H7 (cell line): ENCODE data around the gene INO80C. TPM values are rescaled to one million over a fixed set of nuclear protein-coding genes. Genes with fewer than 3 reads are reported as not detected.
"Not testable (repeated sequence)": the region's sequence is repeated elsewhere in the genome, so short reads cannot be mapped to it uniquely, and the experiment has no call there.

Experiments
- DNase-seq: peaks from one replicate; pipeline ENCODE4 v3.0.0; 2012
- H3K27me3 ChIP-seq: 2 replicates; pipeline ENCODE4 v1.6.0; 2011; ENCODE audit warnings: mild to moderate bottlenecking, low read length; ENCODE audit not compliant: control insufficient read depth, insufficient read depth
- H3K36me3 ChIP-seq: replicated peaks from 2 replicates; pipeline ENCODE4 v1.5.1; 2011; ENCODE audit warnings: low read length; ENCODE audit not compliant: control insufficient read depth, insufficient read depth
- H3K4me3 ChIP-seq: 2 replicates; pipeline ENCODE4 v1.5.1; 2011; ENCODE audit warnings: low read depth, mild to moderate bottlenecking, control low read depth, low read length, moderate library complexity; ENCODE audit not compliant: insufficient read depth
- total RNA-seq: library from RNA; depleted of rRNA; stranded (reverse); fragments of >200 nt; shearing (Covaris generic); gene quantifications from 2 replicates; pipeline ENCODE4 v1.2.3, GENCODE V29; 2014

INO80C gene
- total RNA-seq, 1 experiment from 2014 or later = 18.0 TPM

DNA sequence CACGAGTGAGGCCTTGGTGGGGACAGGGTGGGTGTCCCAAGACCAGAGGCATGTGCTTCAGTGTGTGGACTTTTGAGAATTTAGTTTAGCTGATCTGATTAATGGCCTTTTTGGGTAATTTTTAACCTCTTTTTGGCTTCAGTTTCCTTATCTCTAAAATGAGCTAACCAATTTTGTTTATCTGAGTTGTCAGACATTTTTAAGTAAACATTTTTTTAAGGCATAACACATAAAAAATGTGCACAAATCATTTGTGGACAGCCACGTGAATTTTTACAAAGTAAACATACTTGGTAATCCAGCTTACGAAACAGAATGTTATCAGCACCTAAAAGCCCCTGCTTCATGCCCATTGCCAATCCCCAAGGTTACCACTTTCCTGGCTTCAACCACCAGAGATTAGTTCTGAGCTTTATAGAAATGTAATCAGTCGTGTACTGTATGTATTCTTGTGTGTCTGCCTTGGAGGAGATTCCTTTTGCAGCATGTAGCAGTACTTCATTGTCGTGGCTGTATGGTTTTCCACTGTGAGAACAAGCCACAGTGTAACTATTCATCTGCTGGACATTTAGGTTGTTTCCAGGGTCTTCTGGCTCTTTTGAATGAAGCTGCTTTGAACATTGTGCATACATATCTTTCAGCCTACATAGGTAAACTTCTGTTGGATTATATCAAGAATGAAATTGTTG is 8.4 kb upstream of the INO80C start:
- Histone ChIP-seq H3K27me3 (no peaks in the 10 kb centered on the region), H3K4me3 (no peak overlapping the region), H3K36me3 (no peaks in the 10 kb centered on the region)
- DNase-seq = no peak

DNA sequence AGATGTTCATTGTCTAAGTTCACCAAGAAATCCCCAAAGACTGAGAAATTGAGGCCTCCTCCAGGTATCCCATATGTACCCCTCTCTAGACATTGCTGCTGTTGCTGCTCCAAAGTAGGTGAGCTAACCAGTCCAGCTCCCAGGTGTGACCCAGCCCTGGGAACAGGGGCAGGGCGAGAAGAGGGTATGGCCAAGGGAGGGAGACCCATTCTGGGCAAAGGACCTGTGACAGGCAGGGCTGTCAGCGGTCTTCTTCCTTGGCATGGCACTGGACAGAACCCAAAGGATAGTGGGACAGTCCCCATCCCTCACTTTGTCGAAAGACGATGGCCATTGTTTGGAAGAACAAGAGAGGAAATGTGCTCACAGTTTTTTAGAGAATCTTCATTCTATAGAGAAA is 7.2 kb upstream of the INO80C start:
- Histone ChIP-seq H3K27me3 (no peaks in the 10 kb centered on the region), H3K4me3 (no peak overlapping the region), H3K36me3 (no peaks in the 10 kb centered on the region)
- DNase-seq = no peak

DNA sequence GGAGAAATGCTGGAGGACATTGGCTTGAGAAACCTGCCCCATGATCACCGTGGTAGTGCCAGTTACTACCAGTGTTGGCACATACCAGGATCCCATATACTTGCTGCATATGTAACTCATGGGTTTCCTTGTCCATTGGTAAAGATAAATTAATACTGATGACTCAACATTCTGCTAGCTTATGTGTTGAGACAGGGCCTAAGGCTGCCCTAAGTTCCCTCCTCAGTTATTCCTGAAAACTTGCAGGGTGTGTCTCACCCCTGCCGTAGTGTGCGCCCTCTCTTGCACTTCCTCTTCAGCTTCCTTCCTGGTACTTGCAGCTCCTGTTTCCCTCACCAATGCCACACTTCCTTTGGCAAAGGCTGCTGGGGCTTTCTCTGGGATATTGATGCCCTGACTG is 4.3 kb upstream of the INO80C start:
- no peak for DNase-seq
- Histone ChIP-seq H3K4me3 (no peak overlapping the region), H3K27me3 (no peaks in the 10 kb centered on the region)

DNA sequence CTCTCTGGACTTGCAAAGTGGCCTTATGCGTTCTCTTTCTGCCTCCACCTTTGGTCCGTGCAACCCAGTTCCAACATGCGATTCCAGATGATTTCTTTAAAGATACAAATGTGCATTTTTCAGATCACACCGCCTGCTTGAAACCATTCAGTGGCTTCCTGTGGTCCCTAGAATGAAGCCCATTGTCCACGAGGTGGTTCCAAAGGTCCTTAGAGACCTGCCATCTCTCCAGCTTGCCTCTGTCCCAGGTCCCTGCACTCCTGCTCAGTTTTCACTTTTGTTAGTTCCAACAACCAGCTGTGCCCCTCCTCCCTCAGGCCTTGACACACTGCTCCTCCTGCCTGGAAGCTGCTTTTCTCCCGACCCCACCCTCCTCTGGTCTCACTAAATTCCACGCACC is 3.6 kb upstream of the INO80C start:
- no peak for DNase-seq
- Histone ChIP-seq H3K36me3 (no peaks in the 10 kb centered on the region), H3K27me3 (no peaks in the 10 kb centered on the region), H3K4me3 (no peak overlapping the region)

More for the DNA sequence above, 4.3 kb upstream of the INO80C start:
- no peaks in the 10 kb centered on the region for H3K36me3 ChIP-seq

DNA sequence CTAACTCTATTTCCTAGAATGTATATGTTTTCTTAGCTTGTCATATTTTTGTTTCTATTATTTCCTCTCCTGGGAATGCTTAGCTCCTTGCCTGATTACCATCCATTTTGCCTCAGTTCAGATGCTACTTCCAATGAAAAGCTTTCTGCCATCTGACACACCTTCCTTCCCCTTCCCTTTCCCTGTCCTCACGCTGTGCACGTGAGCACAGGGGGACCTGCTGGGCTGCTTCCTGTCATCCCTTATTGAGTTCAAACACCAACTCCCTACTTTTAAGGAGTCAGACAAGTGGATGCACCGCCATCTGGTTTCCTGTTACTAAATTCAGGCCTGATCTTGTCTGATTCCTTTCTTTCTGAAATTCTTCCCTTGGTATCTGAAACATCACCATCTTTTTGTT is 2.4 kb upstream of the INO80C start:
- no peaks in the 10 kb centered on the region for H3K27me3 ChIP-seq
- DNase-seq = peak; percentile 21
- H3K4me3 ChIP-seq = no peak overlapping the region
- no peaks in the 10 kb centered on the region for H3K36me3 ChIP-seq

DNA sequence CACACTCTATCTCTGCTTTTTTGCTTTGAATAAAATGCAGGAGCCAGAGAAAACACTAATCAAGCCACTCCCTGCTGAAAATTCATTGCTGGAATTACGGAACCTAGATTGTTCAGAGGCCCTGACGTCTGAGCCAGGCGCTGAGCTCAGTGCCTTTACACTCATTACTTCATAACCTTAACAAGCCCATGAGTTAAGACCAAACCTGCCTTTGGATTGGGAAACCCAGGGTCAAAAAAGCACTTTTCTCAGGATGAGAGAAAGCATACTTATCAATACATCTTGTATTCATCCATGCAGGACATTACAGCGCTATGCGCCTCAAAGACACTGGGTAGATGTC is 762 bp downstream of the INO80C start:
- H3K4me3 ChIP-seq = peak overlapping the region; percentile 65
- no peaks in the 10 kb centered on the region for H3K27me3 ChIP-seq
- no peaks in the 10 kb centered on the region for H3K36me3 ChIP-seq
- peak; percentile 9 for DNase-seq

DNA sequence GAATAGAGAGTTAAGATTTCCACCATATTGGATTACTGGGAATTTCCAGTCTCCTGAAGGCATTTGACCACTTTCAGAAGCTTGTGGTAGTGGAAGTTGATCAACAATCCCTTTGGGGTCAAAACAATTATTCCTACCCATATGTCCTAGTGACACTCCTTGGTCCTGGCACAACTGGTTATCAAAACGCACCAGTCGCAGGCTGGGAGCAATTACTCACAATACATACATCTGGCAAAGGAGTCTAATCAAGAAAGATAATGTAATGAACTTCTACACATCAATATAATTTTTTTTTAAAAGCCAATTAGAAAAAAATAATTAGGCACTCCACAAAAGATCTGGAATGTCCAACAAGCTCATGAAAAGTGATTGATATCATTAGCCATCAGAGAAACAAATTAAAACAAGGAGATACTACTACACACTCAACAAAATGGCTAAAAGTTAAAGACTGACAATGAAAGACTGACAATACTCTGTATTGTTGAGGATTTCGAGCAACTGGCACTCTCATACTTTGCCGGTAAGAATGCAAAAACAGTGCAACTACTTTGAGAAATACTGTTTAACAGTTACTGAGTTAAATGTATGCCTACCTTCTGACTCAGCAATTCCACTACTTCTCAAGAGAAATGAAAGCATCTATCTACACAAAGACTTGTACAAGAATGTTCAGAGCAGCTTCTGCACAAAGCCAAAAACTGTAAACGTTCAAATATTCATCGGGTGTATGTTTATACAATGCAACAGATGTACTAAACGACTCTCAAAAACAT is 2.0 kb downstream of the INO80C start:
- H3K27me3 ChIP-seq = no peaks in the 10 kb centered on the region
- no peak for DNase-seq
- no peak overlapping the region for H3K4me3 ChIP-seq
- no peaks in the 10 kb centered on the region for H3K36me3 ChIP-seq

DNA sequence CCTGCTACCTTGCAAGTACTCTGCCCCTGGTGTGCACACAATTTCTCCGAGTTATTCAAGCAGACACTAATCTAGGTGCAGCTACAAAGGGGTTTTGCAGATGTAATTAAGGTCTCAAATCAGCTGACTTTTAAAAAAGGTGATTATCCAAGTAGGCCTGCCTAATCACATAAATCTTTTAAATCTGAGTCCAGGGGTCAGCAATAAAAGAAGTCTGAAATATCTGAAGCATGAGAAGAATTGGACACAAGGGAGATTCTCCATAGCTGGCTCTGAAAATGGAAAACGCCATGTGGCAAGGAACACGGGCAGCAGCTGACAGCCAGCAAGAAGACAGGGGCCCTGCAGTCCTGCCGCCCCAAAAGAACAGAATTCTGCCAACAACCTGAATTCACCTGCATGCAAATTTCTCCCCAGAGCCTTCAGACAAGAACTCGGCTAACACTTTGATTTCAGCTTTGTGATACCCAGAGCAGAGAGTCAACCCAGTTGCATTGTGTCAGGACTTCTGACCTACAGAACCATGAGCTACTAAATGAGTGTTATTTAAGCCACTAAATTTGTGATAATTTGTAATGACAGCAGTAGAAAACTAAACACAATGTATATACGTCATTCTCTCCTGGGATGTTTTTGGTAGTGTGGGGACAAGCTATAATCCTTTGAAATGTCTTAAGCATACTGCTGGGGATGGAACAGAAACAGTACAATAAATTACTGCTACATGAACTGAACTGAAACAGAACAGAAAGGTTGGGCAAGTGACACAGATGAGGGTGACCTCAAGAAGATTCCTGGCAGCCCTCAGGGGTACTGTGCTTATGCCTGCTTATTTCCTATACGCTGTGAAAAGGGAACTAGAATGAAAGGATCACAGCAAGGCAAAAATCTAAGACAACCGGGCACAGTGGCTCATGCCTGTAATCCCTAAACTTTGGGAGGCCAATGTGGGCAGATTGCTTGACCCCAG is 3.2 kb downstream of the INO80C start:
- Histone ChIP-seq H3K27me3 (no peaks in the 10 kb centered on the region), H3K36me3 (no peaks in the 10 kb centered on the region), H3K4me3 (no peak overlapping the region)
- DNase-seq = no peak

DNA sequence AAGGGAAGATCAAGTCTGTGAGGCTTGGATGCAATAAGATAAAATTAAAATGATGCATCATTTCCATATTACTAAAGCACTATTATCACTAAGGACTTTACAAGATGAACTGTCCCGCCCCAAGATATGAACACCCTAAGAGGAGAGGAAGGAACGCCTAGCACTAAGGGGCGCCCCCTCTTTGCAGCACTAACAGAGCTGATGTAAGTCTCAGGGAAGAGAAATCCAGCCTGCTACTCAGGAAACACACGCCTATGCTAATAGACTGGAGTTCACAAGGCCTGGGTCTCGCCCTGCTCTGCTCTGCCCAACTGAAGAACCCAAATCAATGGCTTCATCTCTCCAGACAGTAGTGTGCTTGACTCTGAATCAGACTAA is 6.1 kb downstream of the INO80C start:
- Histone ChIP-seq H3K36me3 (no peaks in the 10 kb centered on the region), H3K27me3 (no peaks in the 10 kb centered on the region), H3K4me3 (no peak overlapping the region)
- DNase-seq = peak; percentile 37

DNA sequence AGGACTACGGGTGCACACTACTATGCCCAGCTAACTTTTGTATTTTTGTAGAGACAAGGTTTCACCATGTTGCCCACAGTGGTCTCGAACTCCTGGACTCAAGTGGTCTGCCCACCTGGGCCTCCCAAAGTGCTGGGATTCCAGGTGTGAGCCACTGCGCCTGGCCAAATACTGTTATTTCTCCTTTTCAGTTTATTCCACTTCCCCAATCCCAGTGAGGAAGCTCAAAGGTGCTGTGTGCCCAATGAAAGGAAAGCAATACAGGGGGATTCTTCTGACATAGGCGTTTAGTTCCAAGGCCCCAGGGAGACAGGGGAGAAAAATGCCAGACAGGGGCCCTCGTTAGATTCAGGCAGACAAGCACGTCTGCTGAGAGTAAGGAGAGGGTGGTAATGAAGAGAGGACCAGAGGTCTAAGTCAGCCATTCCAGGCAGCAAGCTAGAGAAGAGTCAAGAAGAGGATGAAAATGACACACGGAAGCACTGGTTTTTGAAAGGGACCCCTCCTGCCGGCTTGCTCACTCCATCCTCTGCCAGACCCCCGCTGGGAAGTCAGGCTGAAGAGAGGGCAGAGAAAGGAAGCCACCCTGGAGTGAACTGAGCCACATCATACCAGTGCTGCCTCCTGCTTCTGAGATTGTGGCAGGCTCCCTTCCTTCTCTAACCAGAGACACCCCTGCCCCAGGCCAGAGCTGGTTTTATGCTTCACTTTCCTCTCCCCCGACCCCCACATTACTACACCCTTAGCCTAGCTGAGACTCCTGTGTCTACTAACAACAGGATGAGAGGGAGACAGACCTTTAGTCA is 6.7 kb downstream of the INO80C start:
- Histone ChIP-seq H3K36me3 (no peaks in the 10 kb centered on the region), H3K4me3 (no peak overlapping the region), H3K27me3 (no peaks in the 10 kb centered on the region)
- peak; percentile 19 for DNase-seq

DNA sequence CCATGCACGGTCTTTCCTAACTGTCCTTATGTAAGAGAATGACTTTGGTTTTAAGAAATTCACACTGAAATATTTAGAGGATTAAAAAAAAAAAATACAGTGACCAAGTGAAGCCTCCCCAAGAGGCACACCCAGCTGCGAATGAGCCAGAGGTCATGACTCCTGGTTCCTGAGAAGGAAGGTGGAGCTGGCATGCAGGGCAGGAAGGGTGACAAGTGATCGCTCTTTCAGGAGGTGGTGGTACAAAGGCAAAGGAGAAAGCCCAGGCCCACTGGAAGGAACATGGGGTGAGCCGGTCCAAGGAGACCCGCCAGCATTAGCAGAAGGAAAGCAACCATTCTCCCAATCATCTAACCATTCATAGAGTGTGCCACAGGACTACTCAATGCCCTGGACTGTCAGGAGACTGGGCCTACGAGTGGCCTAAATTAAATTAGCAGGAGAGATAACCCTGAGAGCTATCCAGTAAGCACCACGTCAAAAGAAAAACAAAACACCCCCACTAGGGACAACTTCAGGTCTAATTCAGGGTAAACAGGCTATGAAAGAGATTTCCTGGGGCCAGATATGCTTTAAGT is 7.8 kb downstream of the INO80C start:
- no peak for DNase-seq
- no peaks in the 10 kb centered on the region for H3K27me3 ChIP-seq
- no peaks in the 10 kb centered on the region for H3K36me3 ChIP-seq
- H3K4me3 ChIP-seq = no peak overlapping the region

DNA sequence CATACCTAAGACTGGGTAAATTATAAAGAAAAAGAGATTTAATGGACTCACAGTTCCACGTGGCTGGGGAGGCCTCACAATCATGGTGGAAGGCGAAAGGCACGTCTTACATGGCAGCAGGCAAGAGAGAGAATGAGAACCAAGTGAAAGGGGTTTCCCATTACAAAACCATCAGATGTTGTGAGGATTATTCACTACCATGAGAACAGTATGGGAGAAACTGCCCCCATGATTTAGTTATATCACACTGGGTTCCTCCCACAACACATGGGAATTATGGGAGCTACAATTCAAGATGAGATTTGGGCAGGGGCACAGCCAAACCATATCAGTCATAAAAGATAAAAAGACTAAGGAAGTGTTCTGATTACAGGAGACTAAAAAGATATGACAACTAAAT is 8.5 kb downstream of the INO80C start:
- not testable (repeated sequence) for H3K4me3 ChIP-seq, H3K36me3 ChIP-seq, H3K27me3 ChIP-seq, DNase-seq

DNA sequence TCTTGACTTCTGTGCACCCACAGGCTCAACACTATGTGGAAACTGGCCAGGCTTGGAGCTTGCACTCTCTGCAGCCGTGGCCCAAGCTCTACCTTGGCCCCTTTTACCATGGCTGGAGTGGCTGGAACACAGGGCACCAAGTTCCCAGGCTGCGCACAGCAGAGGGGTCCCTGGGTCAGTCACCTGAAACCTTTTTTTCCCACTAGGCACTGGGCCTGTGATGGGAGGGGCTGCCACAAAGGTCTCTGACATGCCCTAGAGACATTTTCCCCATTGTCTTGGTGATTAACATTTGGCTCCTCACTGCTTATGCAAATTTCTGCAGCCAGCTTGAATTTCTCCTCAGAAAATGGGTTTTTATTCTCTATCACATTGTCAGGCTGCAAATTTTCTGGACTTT is 9.4 kb downstream of the INO80C start:
- not testable (repeated sequence) for H3K36me3 ChIP-seq, H3K27me3 ChIP-seq, H3K4me3 ChIP-seq
- peak; percentile 33 for DNase-seq

DNA sequence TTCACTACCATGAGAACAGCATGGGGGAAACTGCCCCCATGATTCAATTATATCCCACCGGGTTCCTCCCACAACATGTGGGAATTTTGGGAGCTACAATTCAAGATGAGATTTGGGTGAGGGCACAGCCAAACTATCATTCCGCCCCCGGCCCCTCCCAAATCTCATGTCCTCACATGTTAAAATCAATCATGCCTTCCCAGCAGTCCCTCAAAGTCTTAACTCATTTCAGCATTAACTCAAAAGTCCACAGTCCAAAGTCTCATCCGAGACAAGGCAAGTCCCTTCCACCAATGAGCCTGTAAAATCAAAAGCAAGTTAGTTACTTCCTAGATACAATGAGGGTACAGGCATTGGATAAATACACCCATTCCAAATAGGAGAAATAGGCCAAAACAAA is 10.2 kb downstream of the INO80C start:
- H3K27me3 ChIP-seq, DNase-seq, H3K4me3 ChIP-seq: not testable (repeated sequence)

More for the DNA sequence above, 10.2 kb downstream of the INO80C start:
- not testable (repeated sequence) for H3K36me3 ChIP-seq
